DND-41 (cell line): Measurements from ENCODE around the gene MBNL2.

Experiments
- EZH2 ChIP-seq: IDR thresholded peaks from 3 replicates; pipeline ENCODE4 v1.6.1; 2012; ENCODE audit warnings: borderline replicate concordance, low read depth, mild to moderate bottlenecking, moderate library complexity, low read length, inconsistent platforms; ENCODE audit not compliant: severe bottlenecking
- TF ChIP-seq, protein P1 (sequence below): IDR thresholded peaks from 2 replicates; pipeline ENCODE4 v1.5.1; 2012; ENCODE audit warnings: borderline replicate concordance, low read length, moderate library complexity, mild to moderate bottlenecking; ENCODE audit not compliant: poor library complexity, severe bottlenecking; ENCODE audit errors: extremely low read depth

DNA sequence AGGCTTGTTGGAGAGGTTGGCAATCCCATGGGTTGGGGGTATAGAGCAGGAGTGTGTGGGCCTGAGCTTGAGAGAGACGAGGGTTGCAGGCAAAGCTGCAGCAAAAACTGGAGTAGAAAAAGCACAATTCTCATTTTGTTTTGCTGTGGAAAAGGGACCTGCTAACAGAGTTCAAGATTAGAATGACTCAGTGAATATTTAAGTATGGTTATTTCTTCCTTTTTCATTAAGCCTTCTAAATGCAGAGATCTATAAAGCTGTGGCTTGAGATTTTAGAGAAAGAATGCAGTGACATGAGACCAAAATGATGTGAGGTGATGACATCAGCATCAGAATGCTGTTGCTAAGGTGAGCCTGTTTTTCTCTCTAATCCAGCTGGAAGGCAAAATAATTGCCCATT is 10.8 kb upstream of the MBNL2 start:
- TF ChIP-seq, protein P1, sequence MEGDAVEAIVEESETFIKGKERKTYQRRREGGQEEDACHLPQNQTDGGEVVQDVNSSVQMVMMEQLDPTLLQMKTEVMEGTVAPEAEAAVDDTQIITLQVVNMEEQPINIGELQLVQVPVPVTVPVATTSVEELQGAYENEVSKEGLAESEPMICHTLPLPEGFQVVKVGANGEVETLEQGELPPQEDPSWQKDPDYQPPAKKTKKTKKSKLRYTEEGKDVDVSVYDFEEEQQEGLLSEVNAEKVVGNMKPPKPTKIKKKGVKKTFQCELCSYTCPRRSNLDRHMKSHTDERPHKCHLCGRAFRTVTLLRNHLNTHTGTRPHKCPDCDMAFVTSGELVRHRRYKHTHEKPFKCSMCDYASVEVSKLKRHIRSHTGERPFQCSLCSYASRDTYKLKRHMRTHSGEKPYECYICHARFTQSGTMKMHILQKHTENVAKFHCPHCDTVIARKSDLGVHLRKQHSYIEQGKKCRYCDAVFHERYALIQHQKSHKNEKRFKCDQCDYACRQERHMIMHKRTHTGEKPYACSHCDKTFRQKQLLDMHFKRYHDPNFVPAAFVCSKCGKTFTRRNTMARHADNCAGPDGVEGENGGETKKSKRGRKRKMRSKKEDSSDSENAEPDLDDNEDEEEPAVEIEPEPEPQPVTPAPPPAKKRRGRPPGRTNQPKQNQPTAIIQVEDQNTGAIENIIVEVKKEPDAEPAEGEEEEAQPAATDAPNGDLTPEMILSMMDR, result no peak
- no peak for TF ChIP-seq EZH2
